NCI-H2196 treated with DMSO at 0.1 percent for 48 hours (cell line): ENCODE data around the gene AMMECR1L.
"Not testable (repeated sequence)": the region's sequence is repeated elsewhere in the genome, so short reads cannot be mapped to it uniquely, and the experiment has no call there.

ENCODE experiments used
- DNase-seq: peaks from one replicate; lab custom pipeline; 2025; ENCODE audit not compliant: unreplicated experiment; lab: John Stamatoyannopoulos, UW

Gene AMMECR1L

GRCh38 chr2:127841466-127842178 lies 44.1 kb downstream of the AMMECR1L start:
- no peak for DNase-seq

- no peak for DNase-seq
Observed at GRCh38 chr2:127840893-127841292, 44.9 kb downstream of the AMMECR1L start.

- DNase-seq: no peak
Observed at GRCh38 chr2:127834951-127835350, 50.8 kb downstream of the AMMECR1L start.

GRCh38 chr2:127829845-127830246 lies 55.9 kb downstream of the AMMECR1L start:
- no peak for DNase-seq

- not testable (repeated sequence) for DNase-seq
Observed at GRCh38 chr2:127826708-127827107, 59.0 kb downstream of the AMMECR1L start.

- no peak for DNase-seq
Observed at GRCh38 chr2:127826047-127826446, 59.7 kb downstream of the AMMECR1L start.

GRCh38 chr2:127820080-127820668 lies 65.6 kb downstream of the AMMECR1L start:
- no peak for DNase-seq

- no peak for DNase-seq
Observed at GRCh38 chr2:127818794-127819425, 66.8 kb downstream of the AMMECR1L start.

GRCh38 chr2:127818241-127818640 lies 67.5 kb downstream of the AMMECR1L start:
- no peak for DNase-seq

- no peak for DNase-seq
Observed at GRCh38 chr2:127814677-127815076, 71.1 kb downstream of the AMMECR1L start.

GRCh38 chr2:127812441-127812840 lies 73.3 kb downstream of the AMMECR1L start:
- not testable (repeated sequence) for DNase-seq
